Measurements from ENCODE around the gene SNX1.
"Not testable (repeated sequence)": the region's sequence is repeated elsewhere in the genome, so short reads cannot be mapped to it uniquely, and the experiment has no call there.

The SNX1 gene

GRCh38 chr15:64060716-64061115 lies 35.1 kb upstream of the SNX1 start:
- TF ChIP-seq TAF1 (IDR thresholded peaks at IDR 0.05; ENCODE audit: borderline replicate concordance, low read depth, low read length) (no peak), POLR2A (IDR thresholded peaks at IDR 0.05; ENCODE audit: low read depth, low read length) (no peak), POLR2AphosphoS5 (IDR thresholded peaks at IDR 0.05; ENCODE audit: low read depth, low read length) (no peak)
- no peak for FAIRE-seq

GRCh38 chr15:64066451-64066850 lies 29.3 kb upstream of the SNX1 start:
- no peak for FAIRE-seq
- TF ChIP-seq POLR2AphosphoS5 (IDR thresholded peaks at IDR 0.05; ENCODE audit: low read depth, low read length) (no peak), TAF1 (IDR thresholded peaks at IDR 0.05; ENCODE audit: borderline replicate concordance, low read depth, low read length) (no peak)
- no peak for DNase-seq (ENCODE audit: insufficient read length)

More at GRCh38 chr15:64060716-64061115, 35.1 kb upstream of the SNX1 start:
- DNase-seq (ENCODE audit: insufficient read length): no peak

- DNase-seq (ENCODE audit: insufficient read length): no peak
- peak; percentile 92 for FAIRE-seq
- TF ChIP-seq POLR2A (IDR thresholded peaks at IDR 0.05; ENCODE audit: low read depth, low read length) (no peak), POLR2AphosphoS5 (IDR thresholded peaks at IDR 0.05; ENCODE audit: low read depth, low read length) (no peak), TAF1 (IDR thresholded peaks at IDR 0.05; ENCODE audit: borderline replicate concordance, low read depth, low read length) (no peak)
Measured at GRCh38 chr15:64067564-64068030, 28.2 kb upstream of the SNX1 start.

GRCh38 chr15:64068133-64068532 lies 27.6 kb upstream of the SNX1 start:
- TF ChIP-seq POLR2A (IDR thresholded peaks at IDR 0.05; ENCODE audit: low read depth, low read length): no peak
- no peak for TF ChIP-seq TAF1 (IDR thresholded peaks at IDR 0.05; ENCODE audit: borderline replicate concordance, low read depth, low read length)
- no peak for TF ChIP-seq POLR2AphosphoS5 (IDR thresholded peaks at IDR 0.05; ENCODE audit: low read depth, low read length)
- FAIRE-seq (no peak), DNase-seq (ENCODE audit: insufficient read length) (no peak)

GRCh38 chr15:64070106-64070505 lies 25.7 kb upstream of the SNX1 start:
- DNase-seq (ENCODE audit: insufficient read length) (no peak), FAIRE-seq (no peak)
- no peak for TF ChIP-seq POLR2AphosphoS5 (IDR thresholded peaks at IDR 0.05; ENCODE audit: low read depth, low read length)
- no peak for TF ChIP-seq POLR2A (IDR thresholded peaks at IDR 0.05; ENCODE audit: low read depth, low read length)
- TF ChIP-seq TAF1 (IDR thresholded peaks at IDR 0.05; ENCODE audit: borderline replicate concordance, low read depth, low read length): no peak

GRCh38 chr15:64070965-64071851 lies 24.6 kb upstream of the SNX1 start:
- TF ChIP-seq TAF1 (IDR thresholded peaks at IDR 0.05; ENCODE audit: borderline replicate concordance, low read depth, low read length): no peak
- TF ChIP-seq POLR2A (IDR thresholded peaks at IDR 0.05; ENCODE audit: low read depth, low read length): no peak
- no peak for TF ChIP-seq POLR2AphosphoS5 (IDR thresholded peaks at IDR 0.05; ENCODE audit: low read depth, low read length)
- no peak for DNase-seq (ENCODE audit: insufficient read length)

GRCh38 chr15:64071931-64072765 lies 23.6 kb upstream of the SNX1 start:
- no peak for TF ChIP-seq POLR2AphosphoS5 (IDR thresholded peaks at IDR 0.05; ENCODE audit: low read depth, low read length)
- TF ChIP-seq TAF1 (IDR thresholded peaks at IDR 0.05; ENCODE audit: borderline replicate concordance, low read depth, low read length): no peak
- TF ChIP-seq POLR2A (IDR thresholded peaks at IDR 0.05; ENCODE audit: low read depth, low read length): no peak
- no peak for DNase-seq (ENCODE audit: insufficient read length)
- FAIRE-seq: no peak

More at GRCh38 chr15:64070965-64071851, 24.6 kb upstream of the SNX1 start:
- no peak for FAIRE-seq

- TF ChIP-seq POLR2AphosphoS5 (IDR thresholded peaks at IDR 0.05; ENCODE audit: low read depth, low read length) (no peak), POLR2A (IDR thresholded peaks at IDR 0.05; ENCODE audit: low read depth, low read length) (no peak), TAF1 (IDR thresholded peaks at IDR 0.05; ENCODE audit: borderline replicate concordance, low read depth, low read length) (no peak)
- no peak for DNase-seq (ENCODE audit: insufficient read length)
- no peak for FAIRE-seq
Measured at GRCh38 chr15:64072812-64073211, 23.0 kb upstream of the SNX1 start.

- not testable (repeated sequence) for DNase-seq (ENCODE audit: insufficient read length); FAIRE-seq
Measured at GRCh38 chr15:64073496-64073895, 22.3 kb upstream of the SNX1 start.

- DNase-seq (ENCODE audit: insufficient read length) (no peak), FAIRE-seq (no peak)
- TF ChIP-seq TAF1 (IDR thresholded peaks at IDR 0.05; ENCODE audit: borderline replicate concordance, low read depth, low read length): no peak
- no peak for TF ChIP-seq POLR2AphosphoS5 (IDR thresholded peaks at IDR 0.05; ENCODE audit: low read depth, low read length)
- TF ChIP-seq POLR2A (IDR thresholded peaks at IDR 0.05; ENCODE audit: low read depth, low read length): no peak
Measured at GRCh38 chr15:64082757-64083156, 13.0 kb upstream of the SNX1 start.

GRCh38 chr15:64089543-64090280 lies 6.1 kb upstream of the SNX1 start:
- peak; percentile 83 for FAIRE-seq
- DNase-seq (ENCODE audit: insufficient read length): peak; percentile 27

More at GRCh38 chr15:64089543-64090280, 6.1 kb upstream of the SNX1 start:
- no peak for TF ChIP-seq TAF1 (IDR thresholded peaks at IDR 0.05; ENCODE audit: borderline replicate concordance, low read depth, low read length)
- TF ChIP-seq POLR2AphosphoS5 (IDR thresholded peaks at IDR 0.05; ENCODE audit: low read depth, low read length): no peak
- TF ChIP-seq POLR2A (IDR thresholded peaks at IDR 0.05; ENCODE audit: low read depth, low read length): no peak

Measured in GM12892 (cell line).